ENCODE results near the gene DNASE1L1.
A peak's percentile ranks its signal among the peaks of the same experiment; 100 is the strongest.

DNASE1L1 gene

DNA sequence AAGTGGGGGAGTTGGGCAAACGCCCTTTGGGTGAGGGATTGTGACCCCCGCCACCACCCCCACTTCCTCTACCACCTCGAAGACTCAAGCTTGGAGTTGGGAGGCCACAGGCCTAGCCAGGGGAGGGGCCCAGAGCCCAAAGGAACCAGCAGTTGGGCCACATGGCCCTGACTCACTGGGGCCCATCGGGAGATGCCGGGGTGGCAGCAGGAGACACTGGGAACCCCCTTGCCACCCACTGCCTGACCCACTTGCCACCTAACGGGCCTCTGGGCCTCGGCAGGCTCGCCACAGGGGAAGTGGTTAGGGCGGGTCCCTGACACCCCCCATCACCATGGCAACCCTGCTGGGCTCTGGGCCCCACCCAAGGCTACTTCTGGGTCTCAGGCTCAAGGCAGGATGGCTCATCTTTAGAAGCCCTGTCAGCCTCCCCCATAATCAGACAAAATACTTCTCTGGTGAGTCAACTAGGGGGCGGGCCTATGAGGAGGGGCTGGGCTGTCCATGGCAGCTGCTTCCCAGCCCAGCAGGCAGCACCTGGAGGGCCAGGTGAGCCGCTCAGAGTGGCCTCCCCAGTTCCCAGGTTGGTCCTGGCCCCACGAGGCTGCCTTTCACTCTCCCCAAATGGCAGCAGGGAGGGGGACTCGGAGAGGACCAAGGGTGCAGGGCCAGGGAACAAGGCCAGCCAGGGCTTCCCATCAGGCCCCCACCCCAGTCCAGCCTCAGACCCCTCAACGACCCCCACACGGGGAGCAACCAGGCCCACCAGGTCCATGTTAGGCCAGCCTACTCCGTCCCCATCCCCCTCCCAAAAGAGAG is 40.2 kb downstream of the DNASE1L1 start:
- Histone ChIP-seq H3K36me3 (ENCODE audit: insufficient read depth, low read length) (peaks cover 38% of the 10 kb centered on the region; the same call in 1 of the 2 replicates), H3K79me2 (ENCODE audit: insufficient read depth, low read length) (peaks cover 65% of the 10 kb centered on the region), H4K20me1 (ENCODE audit: insufficient read depth, low read length, poor library complexity, severe bottlenecking) (peaks cover 48% of the 10 kb centered on the region)

DNA sequence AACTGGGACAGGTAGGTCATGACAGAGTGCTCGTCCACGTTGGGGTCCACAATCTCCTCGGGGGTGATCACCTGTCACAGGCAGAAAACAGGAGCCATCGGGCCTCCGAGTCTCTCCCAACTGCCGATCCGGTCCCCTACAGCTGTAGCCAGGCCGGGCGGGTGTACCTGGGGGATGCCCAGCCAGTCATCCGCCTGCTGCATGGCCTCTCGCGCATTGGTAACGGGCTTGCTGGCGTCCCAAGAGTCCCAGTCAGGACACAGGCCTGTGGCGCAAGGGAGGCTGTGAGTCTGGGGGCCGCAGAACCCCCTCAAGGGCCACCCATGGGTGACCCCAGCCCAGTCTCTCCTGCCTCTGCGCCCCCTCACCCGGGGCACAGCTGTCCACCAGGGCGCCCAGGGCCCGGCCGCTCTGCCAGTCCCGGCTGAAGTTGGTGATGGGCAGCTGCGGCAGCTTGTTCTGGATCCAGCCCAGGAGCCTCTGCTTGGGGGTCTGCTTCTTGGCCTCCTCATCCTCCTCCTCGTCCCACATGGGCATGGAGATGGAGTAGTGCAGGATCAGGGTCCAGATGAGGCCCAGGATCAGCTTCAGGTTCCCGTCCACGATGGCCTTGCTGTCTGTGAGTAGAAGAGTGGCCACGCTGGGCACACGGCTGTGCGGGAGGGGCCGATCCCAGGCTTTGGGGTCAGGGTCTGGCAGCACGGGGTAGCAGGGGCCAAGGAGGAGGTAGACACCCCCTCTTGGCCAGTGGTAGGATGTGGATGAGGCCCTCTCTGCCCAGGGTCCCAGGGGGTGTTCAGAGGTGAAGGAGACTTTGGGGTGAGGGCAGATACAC is 41.4 kb downstream of the DNASE1L1 start:
- H3K27me3 ChIP-seq (ENCODE audit: insufficient read depth, low read length, poor library complexity, severe bottlenecking), result no peaks in the 10 kb centered on the region
- peaks cover 70% of the 10 kb centered on the region for H3K79me2 ChIP-seq (ENCODE audit: insufficient read depth, low read length)
- H3K9me2 ChIP-seq (replicated peaks; ENCODE audit: low read depth, low read length), result no peaks in the 10 kb centered on the region
- H3K4me1 ChIP-seq (ENCODE audit: insufficient read depth, low read length, poor library complexity, severe bottlenecking), result peaks cover 18% of the 10 kb centered on the region
- no peak overlapping the region for H2AFZ ChIP-seq (ENCODE audit: low read length)
- peak overlapping the region; percentile 99 for H3K9ac ChIP-seq (ENCODE audit: low read depth, low read length, poor library complexity, severe bottlenecking)
- H3F3A ChIP-seq (ENCODE audit: low read depth), result no peaks in the 10 kb centered on the region
- H3K4me3 ChIP-seq (ENCODE audit: low read length, poor library complexity, severe bottlenecking), result peak overlapping the region; percentile 97
- peaks cover 45% of the 10 kb centered on the region; the same call in 1 of the 2 replicates for H3K36me3 ChIP-seq (ENCODE audit: insufficient read depth, low read length)
- no peaks in the 10 kb centered on the region for H3K9me3 ChIP-seq (ENCODE audit: insufficient read depth, low read depth, low read length)
- TF ChIP-seq, protein P1, sequence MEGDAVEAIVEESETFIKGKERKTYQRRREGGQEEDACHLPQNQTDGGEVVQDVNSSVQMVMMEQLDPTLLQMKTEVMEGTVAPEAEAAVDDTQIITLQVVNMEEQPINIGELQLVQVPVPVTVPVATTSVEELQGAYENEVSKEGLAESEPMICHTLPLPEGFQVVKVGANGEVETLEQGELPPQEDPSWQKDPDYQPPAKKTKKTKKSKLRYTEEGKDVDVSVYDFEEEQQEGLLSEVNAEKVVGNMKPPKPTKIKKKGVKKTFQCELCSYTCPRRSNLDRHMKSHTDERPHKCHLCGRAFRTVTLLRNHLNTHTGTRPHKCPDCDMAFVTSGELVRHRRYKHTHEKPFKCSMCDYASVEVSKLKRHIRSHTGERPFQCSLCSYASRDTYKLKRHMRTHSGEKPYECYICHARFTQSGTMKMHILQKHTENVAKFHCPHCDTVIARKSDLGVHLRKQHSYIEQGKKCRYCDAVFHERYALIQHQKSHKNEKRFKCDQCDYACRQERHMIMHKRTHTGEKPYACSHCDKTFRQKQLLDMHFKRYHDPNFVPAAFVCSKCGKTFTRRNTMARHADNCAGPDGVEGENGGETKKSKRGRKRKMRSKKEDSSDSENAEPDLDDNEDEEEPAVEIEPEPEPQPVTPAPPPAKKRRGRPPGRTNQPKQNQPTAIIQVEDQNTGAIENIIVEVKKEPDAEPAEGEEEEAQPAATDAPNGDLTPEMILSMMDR (conservative IDR thresholded peaks at IDR 0.05; ENCODE audit: low read length), result no peak
- no peak for TF ChIP-seq EZH2phosphoT487 (IDR thresholded peaks at IDR 0.05; ENCODE audit: borderline replicate concordance)
- peak overlapping the region; percentile 84 for H3K4me2 ChIP-seq (ENCODE audit: low read depth, low read length, poor library complexity, severe bottlenecking)
- H4K20me1 ChIP-seq (ENCODE audit: insufficient read depth, low read length, poor library complexity, severe bottlenecking), result peaks cover 48% of the 10 kb centered on the region

More for the DNA sequence above, 40.2 kb downstream of the DNASE1L1 start:
- H3K9me2 ChIP-seq (replicated peaks; ENCODE audit: low read depth, low read length), result no peaks in the 10 kb centered on the region
- H3F3A ChIP-seq (ENCODE audit: low read depth), result no peaks in the 10 kb centered on the region
- peaks cover 23% of the 10 kb centered on the region for H3K4me1 ChIP-seq (ENCODE audit: insufficient read depth, low read length, poor library complexity, severe bottlenecking)
- H3K4me2 ChIP-seq (ENCODE audit: low read depth, low read length, poor library complexity, severe bottlenecking), result peak overlapping the region; percentile 84
- no peaks in the 10 kb centered on the region for H3K27me3 ChIP-seq (ENCODE audit: insufficient read depth, low read length, poor library complexity, severe bottlenecking)
- peak overlapping the region; percentile 99 for H3K9ac ChIP-seq (ENCODE audit: low read depth, low read length, poor library complexity, severe bottlenecking)
- H2AFZ ChIP-seq (ENCODE audit: low read length), result no peak overlapping the region
- TF ChIP-seq, protein P1 (conservative IDR thresholded peaks at IDR 0.05; ENCODE audit: low read length), result no peak
- TF ChIP-seq EZH2phosphoT487 (IDR thresholded peaks at IDR 0.05; ENCODE audit: borderline replicate concordance), result no peak
- H3K4me3 ChIP-seq (ENCODE audit: low read length, poor library complexity, severe bottlenecking), result peak overlapping the region; percentile 97
- no peaks in the 10 kb centered on the region for H3K9me3 ChIP-seq (ENCODE audit: insufficient read depth, low read depth, low read length)

DNA sequence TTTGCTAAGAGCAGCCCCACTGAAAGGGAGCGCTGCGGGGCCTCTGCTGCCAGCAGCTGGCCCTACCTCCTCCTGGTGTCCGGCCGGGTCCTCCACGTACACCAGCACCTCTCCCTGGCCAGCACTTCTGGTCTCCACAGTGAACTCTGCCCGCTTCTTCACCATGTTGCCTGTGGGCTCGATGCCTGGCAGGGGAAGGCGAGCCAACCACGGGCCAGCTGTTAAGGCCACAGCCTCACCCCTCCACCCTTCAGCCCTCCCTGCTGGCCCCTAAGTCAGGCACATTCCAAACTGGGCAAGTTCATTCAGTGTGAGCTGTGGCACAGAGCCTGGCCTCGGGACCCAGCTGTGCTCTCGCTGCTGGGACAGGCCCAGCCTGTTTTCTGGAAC is 42.4 kb downstream of the DNASE1L1 start:
- Histone ChIP-seq H3K9me2 (replicated peaks; ENCODE audit: low read depth, low read length) (no peaks in the 10 kb centered on the region), H3K4me2 (ENCODE audit: low read depth, low read length, poor library complexity, severe bottlenecking) (no peak overlapping the region), H3K4me3 (ENCODE audit: low read length, poor library complexity, severe bottlenecking) (no peak overlapping the region), H3K4me1 (ENCODE audit: insufficient read depth, low read length, poor library complexity, severe bottlenecking) (peaks cover 13% of the 10 kb centered on the region), H2AFZ (ENCODE audit: low read length) (no peak overlapping the region), H4K20me1 (ENCODE audit: insufficient read depth, low read length, poor library complexity, severe bottlenecking) (peaks cover 48% of the 10 kb centered on the region), H3K79me2 (ENCODE audit: insufficient read depth, low read length) (peaks cover 73% of the 10 kb centered on the region), H3F3A (ENCODE audit: low read depth) (no peaks in the 10 kb centered on the region), H3K36me3 (ENCODE audit: insufficient read depth, low read length) (peaks cover 55% of the 10 kb centered on the region; the same call in 1 of the 2 replicates), H3K9ac (ENCODE audit: low read depth, low read length, poor library complexity, severe bottlenecking) (no peak overlapping the region), H3K27me3 (ENCODE audit: insufficient read depth, low read length, poor library complexity, severe bottlenecking) (no peaks in the 10 kb centered on the region), H3K9me3 (ENCODE audit: insufficient read depth, low read depth, low read length) (no peaks in the 10 kb centered on the region)
- no peak for TF ChIP-seq EZH2phosphoT487 (IDR thresholded peaks at IDR 0.05; ENCODE audit: borderline replicate concordance)
- TF ChIP-seq, protein P1 (conservative IDR thresholded peaks at IDR 0.05; ENCODE audit: low read length), result no peak
